ENCODE measurements around the gene ADAM12.
"Not testable (repeated sequence)": the region's sequence is repeated elsewhere in the genome, so short reads cannot be mapped to it uniquely, and the experiment has no call there.

ADAM12 gene

DNA sequence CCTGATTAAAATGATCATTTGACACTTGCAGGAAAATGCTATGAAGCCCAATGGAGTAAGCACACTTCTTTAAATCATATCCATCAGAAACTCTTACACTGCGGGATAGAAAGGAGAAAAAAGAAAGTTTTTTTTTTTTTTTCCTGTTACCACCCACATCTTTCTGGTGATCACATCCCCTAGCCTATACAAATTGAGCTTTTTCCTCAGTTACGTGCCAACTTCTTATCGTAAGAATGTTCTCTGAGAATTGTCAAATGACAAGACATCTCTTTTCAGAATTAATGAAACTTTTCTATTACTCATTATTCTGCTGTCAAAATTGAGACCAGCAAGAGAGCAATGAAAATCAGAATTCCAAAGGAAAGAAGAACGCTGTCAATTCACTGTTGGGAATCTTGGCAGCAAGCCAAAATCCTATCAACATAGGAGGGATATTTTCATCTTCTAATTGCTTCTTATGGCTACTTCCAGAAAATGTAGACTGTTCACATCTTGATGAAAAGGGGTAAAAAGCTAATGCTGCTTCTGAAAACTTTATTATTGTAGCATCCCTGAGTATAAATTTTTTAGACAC is 179.5 kb downstream of the ADAM12 start:
- peak; percentile 72 for DNase-seq

DNA sequence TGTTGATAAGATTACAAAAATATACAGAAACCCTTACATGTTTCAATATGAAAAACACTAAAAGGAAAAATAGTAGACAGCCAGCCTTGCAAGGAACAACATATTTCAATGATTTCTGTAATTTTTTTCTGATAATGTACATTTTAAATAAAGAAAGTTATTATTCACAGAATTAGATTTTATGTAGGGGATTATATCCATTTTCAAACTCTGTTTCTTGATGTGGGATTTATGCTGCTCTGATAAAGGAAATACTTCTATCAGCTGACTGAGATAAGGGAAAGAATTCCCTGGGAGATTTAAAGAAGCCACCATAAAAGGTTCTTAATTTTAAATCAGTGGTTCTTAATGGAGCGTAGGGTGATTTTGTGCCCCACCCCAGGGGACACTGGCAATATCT is 180.4 kb downstream of the ADAM12 start:
- no peak for DNase-seq

DNA sequence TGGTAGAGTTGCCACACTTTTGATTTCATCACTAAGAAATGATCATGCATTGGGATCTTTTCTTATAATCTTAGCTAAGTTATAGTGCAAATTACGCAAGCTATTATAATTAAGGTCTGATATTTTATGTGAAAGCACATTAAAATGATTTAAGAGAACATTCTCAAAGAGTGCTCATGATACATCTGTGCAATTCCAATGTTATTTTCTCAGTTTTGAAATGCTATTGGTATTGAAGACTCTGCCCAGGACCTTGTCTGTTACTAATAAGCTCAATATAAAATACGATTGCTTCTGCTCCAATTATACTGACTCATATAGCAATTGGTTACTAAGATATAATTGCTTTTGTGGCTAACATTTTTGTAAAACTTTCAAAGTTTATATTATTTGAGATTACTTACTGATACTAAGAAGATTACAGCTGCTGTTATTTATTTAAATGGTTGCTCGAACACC is 180.9 kb downstream of the ADAM12 start:
- no peak for DNase-seq

- DNase-seq, result peak; percentile 61
Measured at GRCh38 chr10:126205486-126206205, 182.6 kb downstream of the ADAM12 start.

- no peak for DNase-seq
Measured at GRCh38 chr10:126204320-126204719, 184.0 kb downstream of the ADAM12 start.

DNA sequence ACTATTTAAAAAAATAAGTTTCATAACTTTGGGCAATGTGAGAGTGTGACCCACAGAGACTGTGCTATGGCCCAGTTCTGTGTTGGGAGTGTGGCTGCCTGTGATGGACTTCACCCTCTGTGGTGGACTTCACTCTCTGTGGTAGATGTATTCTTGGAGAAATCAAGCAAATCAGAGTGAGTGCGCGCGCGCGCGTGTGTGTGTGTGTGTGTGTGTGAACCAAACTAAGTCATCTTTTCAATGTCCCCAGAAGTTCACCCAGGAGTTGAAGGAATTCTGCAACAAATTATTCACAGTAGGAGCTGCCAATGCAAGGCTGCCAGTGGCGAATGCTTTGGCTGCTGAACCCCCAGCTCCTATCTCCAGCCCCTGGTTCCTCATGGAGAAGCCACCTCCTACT is 184.5 kb downstream of the ADAM12 start:
- peak; percentile 54 for DNase-seq

GRCh38 chr10:126201603-126202002 is 186.7 kb downstream of the ADAM12 start:
- DNase-seq, result no peak

DNA sequence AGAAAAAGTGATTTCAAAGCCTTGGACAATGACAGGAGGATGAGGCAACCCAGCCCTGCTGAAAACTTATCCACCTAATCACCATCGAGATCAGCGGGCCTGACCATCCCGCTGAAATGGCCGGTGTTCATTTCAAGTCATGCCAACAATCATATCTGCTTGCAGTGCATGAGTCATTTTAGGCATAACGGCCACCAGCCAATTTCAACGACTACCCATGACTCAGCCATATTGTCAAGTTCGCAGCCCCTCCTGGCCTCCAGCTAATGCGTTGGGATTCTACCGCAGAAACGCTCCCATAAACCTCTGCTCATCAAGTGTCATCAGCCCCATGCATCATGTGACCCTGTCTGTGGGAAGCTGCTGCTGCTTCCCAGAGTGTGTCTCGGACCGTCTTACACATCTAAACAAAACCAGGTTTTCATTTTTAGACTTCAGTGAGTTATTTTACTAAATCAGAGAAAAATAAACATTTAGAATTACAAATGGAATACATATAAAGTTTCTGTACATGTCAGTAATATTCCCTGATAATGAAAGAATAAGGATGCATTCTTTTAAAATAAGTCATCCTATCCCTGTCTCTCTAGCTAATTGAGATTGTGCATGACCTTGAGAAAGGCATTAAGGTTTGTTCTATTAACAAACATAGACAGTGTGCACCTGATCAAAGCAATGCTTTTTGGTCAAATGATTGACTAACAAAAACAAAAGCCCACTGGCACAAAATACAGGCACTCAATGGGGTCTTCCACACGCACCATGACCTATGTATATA is 188.9 kb downstream of the ADAM12 start:
- DNase-seq, result peak; percentile 95

DNA sequence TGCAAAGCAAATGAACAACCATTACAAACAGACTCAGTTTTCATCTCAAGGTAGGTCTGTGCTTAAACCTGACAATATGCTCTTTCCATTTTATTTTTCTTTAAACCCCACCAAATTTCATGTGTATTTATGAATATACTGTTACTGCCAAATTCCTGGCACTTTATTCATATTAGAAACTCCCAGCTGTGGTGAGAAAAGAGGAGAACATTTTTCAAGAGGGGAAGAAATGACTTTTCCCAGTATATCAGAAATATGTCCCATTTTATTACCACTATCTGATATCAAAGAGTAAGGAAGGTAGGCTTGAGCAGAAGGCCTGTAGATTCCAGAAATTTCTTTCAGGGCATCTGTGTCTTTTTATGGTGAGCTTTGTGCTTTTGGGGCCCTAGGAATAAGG is 189.6 kb downstream of the ADAM12 start:
- DNase-seq, result peak; percentile 47

DNA sequence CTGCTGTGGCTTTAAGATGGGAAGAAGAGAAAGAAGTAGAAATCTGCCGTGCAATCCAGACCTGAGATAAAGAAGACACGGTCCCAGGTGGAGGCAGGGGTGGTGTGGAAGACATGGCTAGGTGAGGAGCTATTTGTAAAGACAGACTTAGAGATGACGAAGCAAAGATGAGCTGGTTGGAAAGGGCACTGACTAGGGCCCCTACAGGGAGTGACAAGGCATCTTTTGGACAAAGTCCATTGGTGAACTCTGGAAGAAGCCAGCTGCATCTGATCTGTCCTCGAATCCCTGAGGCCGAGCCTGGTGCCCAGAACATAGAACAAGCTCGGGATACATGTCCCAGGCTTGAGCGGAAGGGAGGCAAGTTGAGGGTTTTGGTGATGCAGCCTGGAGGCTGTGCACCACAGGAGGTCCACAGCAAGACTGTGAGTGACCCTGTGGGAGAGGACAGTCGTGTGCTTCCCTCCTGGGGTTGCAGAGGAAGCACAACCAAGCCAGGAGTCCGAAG is 191.2 kb downstream of the ADAM12 start:
- DNase-seq, result no peak

DNA sequence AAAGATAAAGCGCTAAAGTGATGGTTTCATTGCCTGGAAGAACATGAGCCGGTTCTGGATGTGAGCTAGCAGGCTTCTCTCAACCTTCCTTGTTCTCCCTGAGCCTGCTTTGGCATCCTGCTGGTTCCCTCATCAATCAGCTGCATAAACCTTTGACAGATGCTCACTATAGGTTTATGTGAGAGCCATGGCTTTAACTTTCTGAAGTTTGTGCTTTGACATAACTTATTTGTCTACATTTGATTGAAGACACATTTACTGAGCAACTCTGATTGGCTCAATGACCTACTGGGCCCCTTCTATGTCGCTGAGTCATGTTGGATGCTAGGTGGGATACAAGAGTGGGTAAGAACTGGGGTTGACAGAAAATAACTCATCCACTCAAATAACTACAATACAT is 192.0 kb downstream of the ADAM12 start:
- DNase-seq, result no peak

DNA sequence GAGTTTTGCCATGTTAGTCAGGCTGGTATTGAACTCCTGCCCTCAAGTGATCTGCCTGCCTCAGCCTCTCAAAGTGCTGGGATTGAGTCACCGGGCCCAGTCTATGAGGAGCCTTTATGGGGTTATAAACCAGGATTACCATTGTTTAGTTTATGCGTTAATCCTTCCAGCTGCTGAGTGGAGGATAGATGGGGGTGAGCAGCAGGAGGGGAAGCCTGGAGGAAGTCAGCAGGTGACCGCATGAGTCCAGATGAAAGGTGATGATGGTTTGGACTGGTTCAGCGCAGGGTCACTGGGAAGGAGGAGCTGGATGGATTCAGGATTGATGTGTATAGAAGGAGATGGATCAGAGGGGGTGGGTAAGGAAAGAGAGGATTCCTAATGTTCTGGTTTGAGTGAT is 197.1 kb downstream of the ADAM12 start:
- DNase-seq, result no peak

GRCh38 chr10:126188679-126189200 is 199.5 kb downstream of the ADAM12 start:
- no peak for DNase-seq

DNA sequence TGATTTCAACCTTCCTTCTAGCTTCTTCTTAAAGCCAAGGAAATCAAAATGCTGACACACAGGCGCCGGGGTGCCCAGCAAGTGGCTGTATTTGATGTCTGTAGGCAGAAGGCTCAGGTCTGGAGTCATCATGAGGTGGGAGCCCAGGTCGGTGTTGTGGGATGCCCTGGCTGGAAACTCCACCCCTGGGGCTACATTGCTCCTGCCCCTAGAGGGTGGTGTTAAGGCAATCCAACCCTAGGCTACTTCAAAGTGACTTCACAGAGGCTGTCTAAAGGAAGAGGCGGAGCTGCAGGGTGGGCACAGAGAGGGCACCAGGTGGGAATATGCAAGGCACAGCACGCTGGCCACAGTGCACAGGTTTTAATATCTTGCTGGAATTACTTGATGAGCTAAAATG is 200.9 kb downstream of the ADAM12 start:
- no peak for DNase-seq

DNA sequence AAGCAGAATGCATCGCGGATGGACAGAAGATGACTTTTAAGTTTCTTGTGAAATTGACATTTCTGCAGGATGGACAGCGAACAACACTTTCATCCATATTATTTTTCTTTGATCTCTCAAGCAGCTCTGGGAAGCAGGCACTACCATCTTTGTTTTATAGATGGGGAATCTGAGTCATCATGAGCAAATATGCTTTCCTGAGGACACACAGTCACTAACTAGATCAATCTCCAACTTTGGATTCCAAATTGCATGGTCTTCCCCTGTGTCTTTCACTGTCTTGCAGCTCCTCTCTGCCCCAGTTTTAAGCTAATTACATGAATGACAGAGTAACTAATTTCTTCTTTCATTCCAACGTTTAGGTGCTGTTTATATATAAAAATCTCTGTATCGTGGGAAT is 201.5 kb downstream of the ADAM12 start:
- no peak for DNase-seq

GRCh38 chr10:126185676-126186447 is 202.4 kb downstream of the ADAM12 start:
- no peak for DNase-seq

DNA sequence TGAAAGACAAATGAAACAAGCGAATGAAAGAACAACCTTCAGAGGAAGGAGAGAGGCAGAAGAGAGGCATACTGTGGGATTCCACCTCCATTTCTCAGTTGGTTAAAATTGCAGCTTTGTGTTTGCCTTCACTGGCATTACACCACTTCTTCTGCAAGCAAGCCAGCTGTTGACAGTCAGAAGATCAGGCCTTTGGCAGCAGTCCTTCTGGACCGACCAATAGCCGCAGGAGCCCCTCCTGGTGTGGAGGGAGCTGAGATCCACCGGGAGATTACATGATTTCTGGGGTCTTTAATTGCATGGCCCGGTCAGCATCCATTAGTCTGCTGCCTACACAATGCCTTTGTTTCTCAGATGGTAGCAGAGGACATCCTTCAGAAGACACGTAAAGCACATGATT is 206.7 kb downstream of the ADAM12 start:
- no peak for DNase-seq

DNA sequence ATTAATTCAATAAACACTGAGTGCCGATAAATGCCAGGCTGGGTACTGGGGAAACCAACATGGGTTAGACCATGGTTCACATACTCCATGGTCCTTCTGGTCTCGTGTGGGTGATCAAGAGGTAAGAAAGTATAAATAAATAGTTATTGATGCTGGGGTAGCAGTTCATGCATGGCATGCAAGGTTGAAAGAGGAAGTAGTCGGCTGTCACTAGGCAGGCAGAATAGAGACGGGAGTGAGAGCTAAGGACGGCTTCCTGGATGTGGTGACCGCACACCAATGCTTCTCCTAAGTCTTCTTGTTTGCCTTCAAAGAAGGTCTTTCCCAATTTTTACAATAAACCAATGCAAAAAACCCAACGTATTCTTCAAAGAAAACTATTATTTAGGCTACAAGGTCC is 208.6 kb downstream of the ADAM12 start:
- DNase-seq, result no peak

- no peak for DNase-seq
Measured at GRCh38 chr10:126177417-126178030, 210.8 kb downstream of the ADAM12 start.

- DNase-seq, result peak; percentile 64
Measured at GRCh38 chr10:126175641-126176262, 212.5 kb downstream of the ADAM12 start.

- not testable (repeated sequence) for DNase-seq
Measured at GRCh38 chr10:126172755-126173154, 215.5 kb downstream of the ADAM12 start.
